OCI-LY1 (cell line): ENCODE results near the gene PSMB10.

Source experiments
- H2AFZ ChIP-seq: fragments of 200-600 bp; sonication (generic), shearing (Covaris generic); 2 replicates; pipeline ENCODE4 v1.6.0; 2014; ENCODE audit warnings: antibody characterized with exemption, mild to moderate bottlenecking, low read length
- H3F3A ChIP-seq: fragments of 200-600 bp; sonication (generic), shearing (Covaris generic); 2 replicates; pipeline ENCODE4 v1.6.0; 2014; ENCODE audit warnings: mild to moderate bottlenecking, antibody characterized with exemption, low read length, moderate library complexity; ENCODE audit not compliant: insufficient read depth
- H3K27ac ChIP-seq: fragments of 200-600 bp; sonication (generic); 2 replicates; pipeline ENCODE4 v1.5.1; 2014; ENCODE audit warnings: low read length, mixed run types, mild to moderate bottlenecking, low read depth; ENCODE audit not compliant: poor library complexity, severe bottlenecking
- H3K27me3 ChIP-seq: fragments of 200-600 bp; sonication (generic); 2 replicates; pipeline ENCODE4 v1.6.0; 2014; ENCODE audit warnings: antibody characterized with exemption, mild to moderate bottlenecking, low read length, moderate library complexity; ENCODE audit not compliant: insufficient read depth
- H3K36me3 ChIP-seq: fragments of 200-600 bp; sonication (generic); 2 replicates; pipeline ENCODE4 v1.6.1; 2014; ENCODE audit warnings: mild to moderate bottlenecking, antibody characterized with exemption, low read length, moderate library complexity, mixed read lengths; ENCODE audit not compliant: insufficient read depth
- H3K4me1 ChIP-seq: fragments of 200-600 bp; sonication (generic); 2 replicates; pipeline ENCODE4 v1.5.1; 2014; ENCODE audit warnings: mild to moderate bottlenecking, low read length, moderate library complexity; ENCODE audit not compliant: insufficient read depth, severe bottlenecking
- H3K4me2 ChIP-seq: fragments of 200-600 bp; sonication (generic), shearing (Covaris generic); 2 replicates; pipeline ENCODE4 v1.6.1; 2014; ENCODE audit warnings: low read length
- H3K4me3 ChIP-seq: fragments of 200-600 bp; sonication (generic); 2 replicates; pipeline ENCODE4 v1.5.1; 2014; ENCODE audit warnings: low read length, low read depth, mild to moderate bottlenecking, mixed read lengths; ENCODE audit not compliant: poor library complexity, severe bottlenecking
- H3K79me2 ChIP-seq: fragments of 200-600 bp; shearing (Covaris generic); 2 replicates; pipeline ENCODE4 v1.6.1; 2016; ENCODE audit warnings: mixed run types, low read length, mixed read lengths; ENCODE audit not compliant: insufficient read depth
- H3K9ac ChIP-seq: fragments of 200-600 bp; sonication (generic), shearing (Covaris generic); 2 replicates; pipeline ENCODE4 v1.6.1; 2014; ENCODE audit warnings: mild to moderate bottlenecking, low read length, mixed read lengths
- H3K9me2 ChIP-seq: fragments of 200-600 bp; sonication (generic), shearing (Covaris generic); 2 replicates; pipeline ENCODE4 v1.6.1; 2014; ENCODE audit warnings: low read depth, mild to moderate bottlenecking, low read length, mixed read lengths
- H3K9me3 ChIP-seq: fragments of 200-600 bp; shearing (Covaris generic); 2 replicates; pipeline ENCODE4 v1.6.1; 2014; ENCODE audit warnings: low read length, mixed read lengths
- H4K20me1 ChIP-seq: fragments of 200-600 bp; sonication (generic), shearing (Covaris generic); 2 replicates; pipeline ENCODE4 v1.6.0; 2016; ENCODE audit warnings: mild to moderate bottlenecking, low read length; ENCODE audit not compliant: insufficient read depth
- CTCF ChIP-seq: fragments of 200-600 bp; sonication (generic), shearing (Covaris generic); IDR thresholded peaks from 2 replicates; pipeline ENCODE4 v1.5.1; 2017; ENCODE audit warnings: mild to moderate bottlenecking, antibody characterized with exemption, low read length, moderate library complexity, mixed read lengths
- EZH2 ChIP-seq: fragments of 200-600 bp; sonication (generic), shearing (Covaris generic); IDR thresholded peaks from 2 replicates; pipeline ENCODE4 v1.8.0; 2017; ENCODE audit warnings: borderline replicate concordance, mixed run types, mild to moderate bottlenecking, antibody characterized with exemption, low read length, moderate library complexity, mixed read lengths

PSMB10 gene

GRCh38 chr16:67928561-67929364, 7.9 kb downstream of the PSMB10 start:
- H3K9me2 ChIP-seq = no peaks in the 10 kb centered on the region
- H3K4me2 ChIP-seq = no peak overlapping the region
- H3K4me1 ChIP-seq = peaks cover 14% of the 10 kb centered on the region
- TF ChIP-seq CTCF = peak; percentile 91
- TF ChIP-seq EZH2 = no peak
- no peaks in the 10 kb centered on the region for H3K27me3 ChIP-seq
- no peaks in the 10 kb centered on the region for H4K20me1 ChIP-seq
- H3F3A ChIP-seq = no peaks in the 10 kb centered on the region
- no peak overlapping the region for H3K4me3 ChIP-seq
- H3K27ac ChIP-seq = no peak overlapping the region
- H3K79me2 ChIP-seq = no peaks in the 10 kb centered on the region
- H3K9me3 ChIP-seq = no peaks in the 10 kb centered on the region
- H3K36me3 ChIP-seq = peaks cover 24% of the 10 kb centered on the region; the same call in 1 of the 2 replicates
- no peak overlapping the region for H2AFZ ChIP-seq
- H3K9ac ChIP-seq = no peak overlapping the region

GRCh38 chr16:67928147-67928546, 8.5 kb downstream of the PSMB10 start:
- H3K9me3 ChIP-seq = no peaks in the 10 kb centered on the region
- H2AFZ ChIP-seq = no peak overlapping the region
- no peak overlapping the region for H3K27ac ChIP-seq
- peaks cover 14% of the 10 kb centered on the region for H3K4me1 ChIP-seq
- peaks cover 20% of the 10 kb centered on the region; the same call in 1 of the 2 replicates for H3K36me3 ChIP-seq
- H3K79me2 ChIP-seq = no peaks in the 10 kb centered on the region
- no peaks in the 10 kb centered on the region for H4K20me1 ChIP-seq
- no peaks in the 10 kb centered on the region for H3K9me2 ChIP-seq
- no peaks in the 10 kb centered on the region for H3F3A ChIP-seq
- TF ChIP-seq CTCF (no peak), EZH2 (no peak)
- H3K9ac ChIP-seq = no peak overlapping the region
- no peak overlapping the region for H3K4me2 ChIP-seq
- H3K27me3 ChIP-seq = no peaks in the 10 kb centered on the region
- H3K4me3 ChIP-seq = no peak overlapping the region

- no peaks in the 10 kb centered on the region for H3K79me2 ChIP-seq
- no peaks in the 10 kb centered on the region for H3K9me2 ChIP-seq
- H3K9me3 ChIP-seq = no peaks in the 10 kb centered on the region
- H2AFZ ChIP-seq = no peak overlapping the region
- H3K27ac ChIP-seq = no peak overlapping the region
- no peak overlapping the region for H3K4me3 ChIP-seq
- no peak overlapping the region for H3K9ac ChIP-seq
- no peak overlapping the region for H3K4me2 ChIP-seq
- peaks cover 20% of the 10 kb centered on the region; the same call in 1 of the 2 replicates for H3K36me3 ChIP-seq
- H3F3A ChIP-seq = no peaks in the 10 kb centered on the region
- no peaks in the 10 kb centered on the region for H3K27me3 ChIP-seq
- no peaks in the 10 kb centered on the region for H4K20me1 ChIP-seq
- TF ChIP-seq CTCF (no peak), EZH2 (no peak)
- peaks cover 14% of the 10 kb centered on the region for H3K4me1 ChIP-seq
Measured at GRCh38 chr16:67927131-67927941, 9.3 kb downstream of the PSMB10 start.
